Measurements from ENCODE around the gene GSTM1.
A peak's percentile ranks its signal among the peaks of the same experiment; 100 is the strongest.
"Not testable (repeated sequence)": the region's sequence is repeated elsewhere in the genome, so short reads cannot be mapped to it uniquely, and the experiment has no call there.

Gene GSTM1

DNA sequence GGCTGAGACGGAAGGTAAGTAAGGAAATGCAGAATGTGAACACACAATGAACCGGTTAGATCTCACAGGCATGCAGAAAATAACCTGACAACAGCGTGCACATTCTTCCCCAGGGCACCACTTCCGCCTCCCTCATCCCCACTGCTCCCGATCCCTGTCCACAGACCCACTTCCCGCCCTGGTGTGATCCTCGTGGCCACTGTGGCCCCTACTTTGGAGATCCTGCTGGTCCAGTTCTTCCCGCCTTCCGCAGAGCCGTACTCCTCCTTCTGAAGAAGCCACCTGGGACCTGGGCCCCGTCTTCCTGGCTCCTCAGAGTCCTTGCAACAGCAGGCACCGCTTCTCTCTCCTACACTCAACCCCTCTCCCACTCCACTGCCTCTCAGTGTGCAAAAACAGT lies 33.1 kb upstream of the GSTM1 start:
- DNase-seq (ENCODE audit: insufficient read length, low spot score) (no peak), FAIRE-seq (no peak)
- TF ChIP-seq POLR2A (IDR thresholded peaks at IDR 0.05; ENCODE audit: low read depth, low read length) = no peak

DNA sequence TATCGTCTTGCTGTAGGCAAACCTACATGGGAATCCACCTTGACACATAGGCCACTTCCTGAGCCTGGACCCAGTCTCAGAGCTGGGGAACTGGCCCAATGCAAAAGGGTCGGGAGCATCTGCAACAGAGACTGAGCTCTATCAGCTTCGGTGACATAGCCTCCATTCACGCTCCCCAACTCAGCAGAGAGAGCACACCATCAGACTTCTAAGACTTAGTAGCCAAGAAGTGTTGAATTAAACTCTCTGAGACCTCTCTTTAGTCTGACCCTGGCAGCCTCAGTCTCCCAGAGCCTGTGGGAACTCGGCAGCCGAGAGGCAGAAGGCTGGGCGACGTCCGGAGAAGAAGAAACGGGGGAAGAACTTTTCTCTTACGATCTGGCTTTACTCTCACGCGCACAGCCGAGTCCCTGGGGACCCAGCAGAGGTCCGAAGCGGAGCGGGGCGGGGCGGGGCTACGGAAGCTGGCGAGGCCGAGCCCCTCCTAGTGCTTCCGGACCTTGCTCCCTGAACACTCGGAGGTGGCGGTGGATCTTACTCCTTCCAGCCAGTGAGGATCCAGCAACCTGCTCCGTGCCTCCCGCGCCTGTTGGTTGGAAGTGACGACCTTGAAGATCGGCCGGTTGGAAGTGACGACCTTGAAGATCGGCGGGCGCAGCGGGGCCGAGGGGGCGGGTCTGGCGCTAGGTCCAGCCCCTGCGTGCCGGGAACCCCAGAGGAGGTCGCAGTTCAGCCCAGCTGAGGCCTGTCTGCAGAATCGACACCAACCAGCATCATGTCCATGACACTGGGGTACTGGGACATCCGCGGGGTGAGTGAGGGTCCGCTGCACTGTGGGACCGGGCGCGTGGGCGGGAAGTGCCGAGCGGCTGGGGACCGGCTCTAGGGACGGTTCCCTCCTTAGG lies 31.8 kb upstream of the GSTM1 start, which contains the start of gene GSTM4:
TSS of gene GSTM4 (plus strand) at position 485 of the 905 bp plus-strand sequence. CDS start at position 776, 291 bp downstream.
- peak; percentile 38 for TF ChIP-seq POLR2A (IDR thresholded peaks at IDR 0.05; ENCODE audit: low read depth, low read length)
- peak; percentile 51 for DNase-seq (ENCODE audit: insufficient read length, low spot score)
- no peak for FAIRE-seq

DNA sequence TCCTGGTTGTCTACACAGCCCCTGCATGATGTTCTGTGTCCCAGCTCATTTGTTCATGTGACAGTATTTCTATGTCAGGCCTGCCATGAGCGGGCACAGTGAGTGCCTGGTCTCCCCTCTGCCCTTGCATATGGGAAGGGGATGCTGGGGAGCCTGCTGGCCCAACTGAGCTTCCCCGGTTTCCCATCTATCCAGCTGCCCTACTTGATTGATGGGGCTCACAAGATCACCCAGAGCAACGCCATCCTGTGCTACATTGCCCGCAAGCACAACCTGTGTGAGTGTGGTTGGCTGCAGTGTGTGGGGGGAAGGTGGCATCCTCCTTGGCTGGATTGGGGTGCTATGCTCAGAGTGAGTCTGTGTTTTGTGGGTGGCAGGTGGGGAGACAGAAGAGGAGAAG lies 30.2 kb upstream of the GSTM1 start:
- FAIRE-seq (no peak), DNase-seq (ENCODE audit: insufficient read length, low spot score) (no peak)
- TF ChIP-seq POLR2A (IDR thresholded peaks at IDR 0.05; ENCODE audit: low read depth, low read length) = no peak

GRCh38 chr1:109657970-109658369 lies 29.6 kb upstream of the GSTM1 start:
- TF ChIP-seq POLR2A (IDR thresholded peaks at IDR 0.05; ENCODE audit: low read depth, low read length) = no peak
- DNase-seq (ENCODE audit: insufficient read length, low spot score) (no peak), FAIRE-seq (no peak)

DNA sequence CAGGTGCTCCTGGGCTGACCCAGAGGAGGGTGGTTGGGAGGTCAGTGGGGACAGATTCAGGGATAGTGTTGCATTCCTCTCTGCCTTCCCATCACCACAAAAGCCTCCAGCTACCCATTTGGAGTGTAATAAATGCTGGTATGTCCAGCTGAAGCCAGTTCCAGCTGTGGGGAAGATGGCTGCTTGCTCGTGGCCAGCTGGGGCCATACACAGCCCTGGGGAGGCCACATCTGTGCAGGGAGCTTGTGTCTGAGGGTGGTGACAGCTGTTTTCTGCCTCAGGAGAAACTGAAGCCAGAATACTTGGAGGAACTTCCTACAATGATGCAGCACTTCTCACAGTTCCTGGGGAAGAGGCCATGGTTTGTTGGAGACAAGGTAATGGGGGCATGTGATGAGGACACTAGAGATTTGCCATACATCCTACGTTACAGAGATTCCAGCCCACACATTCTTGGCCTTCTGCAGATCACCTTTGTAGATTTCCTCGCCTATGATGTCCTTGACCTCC lies 29.0 kb upstream of the GSTM1 start:
- FAIRE-seq = no peak
- TF ChIP-seq POLR2A (IDR thresholded peaks at IDR 0.05; ENCODE audit: low read depth, low read length) = no peak
- no peak for DNase-seq (ENCODE audit: insufficient read length, low spot score)

DNA sequence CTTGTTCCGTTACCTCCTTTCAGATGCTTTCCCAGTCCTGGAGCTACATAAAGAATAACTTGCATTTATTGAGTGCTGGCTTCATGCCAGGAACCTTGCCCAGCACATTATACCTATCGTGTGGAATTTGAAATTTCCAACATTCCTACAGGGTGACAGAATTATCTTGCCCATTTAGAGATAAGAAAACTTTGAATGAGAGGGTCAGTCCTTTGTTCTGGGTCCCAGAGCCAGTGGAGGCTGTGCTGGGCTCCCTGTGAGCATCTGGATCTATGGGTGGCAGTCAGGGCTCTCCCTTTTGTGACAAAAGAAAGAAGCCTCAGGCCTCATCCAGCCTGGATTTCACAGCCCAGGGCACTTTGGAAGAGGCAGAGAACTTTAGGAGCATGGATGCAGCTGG lies 28.5 kb upstream of the GSTM1 start:
- no peak for TF ChIP-seq POLR2A (IDR thresholded peaks at IDR 0.05; ENCODE audit: low read depth, low read length)
- FAIRE-seq = no peak
- no peak for DNase-seq (ENCODE audit: insufficient read length, low spot score)

GRCh38 chr1:109659997-109660690 lies 27.5 kb upstream of the GSTM1 start:
- no peak for DNase-seq (ENCODE audit: insufficient read length, low spot score)
- no peak for FAIRE-seq
- no peak for TF ChIP-seq POLR2A (IDR thresholded peaks at IDR 0.05; ENCODE audit: low read depth, low read length)

- FAIRE-seq; DNase-seq (ENCODE audit: insufficient read length, low spot score): not testable (repeated sequence)
Observed at GRCh38 chr1:109660691-109661026, 27.0 kb upstream of the GSTM1 start.

GRCh38 chr1:109661391-109661790 lies 26.2 kb upstream of the GSTM1 start:
- DNase-seq (ENCODE audit: insufficient read length, low spot score) = no peak
- no peak for TF ChIP-seq POLR2A (IDR thresholded peaks at IDR 0.05; ENCODE audit: low read depth, low read length)
- no peak for FAIRE-seq

DNA sequence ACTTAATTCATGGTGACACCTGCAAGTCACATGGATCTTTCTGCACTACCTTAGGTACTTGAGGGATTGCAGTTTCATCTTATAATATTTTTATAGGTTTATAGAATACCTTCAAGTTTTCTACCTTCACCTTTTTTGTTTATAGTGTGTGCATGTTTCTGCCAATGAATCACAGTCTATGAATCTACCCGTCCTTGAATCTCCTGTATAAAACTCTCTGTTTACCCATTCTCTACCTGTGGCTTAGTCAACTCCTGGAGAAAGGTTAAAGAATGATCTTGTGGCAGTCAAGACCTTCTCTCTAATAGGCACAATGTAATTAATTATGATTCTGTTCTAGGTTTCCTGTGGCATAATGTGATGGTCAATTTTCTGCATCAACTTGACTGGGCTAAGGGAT lies 22.9 kb upstream of the GSTM1 start:
- TF ChIP-seq POLR2A (IDR thresholded peaks at IDR 0.05; ENCODE audit: low read depth, low read length) = no peak
- FAIRE-seq = no peak
- no peak for DNase-seq (ENCODE audit: insufficient read length, low spot score)

DNA sequence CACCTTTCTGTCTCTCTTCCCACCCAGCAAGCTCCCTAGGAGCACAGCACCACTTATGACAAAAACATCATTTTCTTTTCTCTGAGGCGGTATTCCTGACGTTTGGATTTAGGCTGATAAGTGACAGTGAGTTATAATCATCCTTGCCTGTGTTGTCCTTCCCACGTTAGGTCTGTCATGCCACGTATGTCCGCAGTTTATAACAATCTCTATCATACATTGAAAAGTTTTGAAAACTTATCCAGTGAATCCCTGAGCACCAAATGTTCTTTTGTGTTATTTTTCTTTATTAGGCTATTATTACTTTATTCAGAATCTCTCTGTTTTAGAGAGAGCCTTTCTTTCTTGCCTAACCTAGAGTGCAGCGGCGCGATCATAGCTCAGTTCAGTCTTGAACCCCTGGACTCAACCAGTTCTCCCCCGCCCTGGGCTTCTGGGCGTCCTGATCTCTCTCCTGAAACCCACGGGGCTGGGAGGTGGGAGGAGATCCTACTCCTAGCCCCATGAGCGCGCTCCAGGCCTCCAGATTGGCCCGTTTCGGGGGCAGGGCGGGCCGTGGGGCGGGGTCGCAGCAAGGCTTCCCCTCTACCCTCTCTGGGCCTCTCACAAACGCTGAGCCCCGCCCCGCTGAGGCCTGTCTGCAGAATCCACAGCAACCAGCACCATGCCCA lies 20.0 kb upstream of the GSTM1 start, which contains the start of gene GSTM2:
TSS of gene GSTM2 (plus strand) at position 606 of the 671 bp plus-strand sequence. CDS start at position 665, 59 bp downstream.
- DNase-seq (ENCODE audit: insufficient read length, low spot score) (peak; percentile 88), FAIRE-seq (no peak)
- 0 out of 2 replicates have a peak, but pooled peaks have one; percentile 27 for TF ChIP-seq POLR2A (IDR thresholded peaks at IDR 0.05; ENCODE audit: low read depth, low read length)

GRCh38 chr1:109668123-109668775 lies 19.4 kb upstream of the GSTM1 start:
- no peak for FAIRE-seq
- DNase-seq (ENCODE audit: insufficient read length, low spot score) = no peak

DNA sequence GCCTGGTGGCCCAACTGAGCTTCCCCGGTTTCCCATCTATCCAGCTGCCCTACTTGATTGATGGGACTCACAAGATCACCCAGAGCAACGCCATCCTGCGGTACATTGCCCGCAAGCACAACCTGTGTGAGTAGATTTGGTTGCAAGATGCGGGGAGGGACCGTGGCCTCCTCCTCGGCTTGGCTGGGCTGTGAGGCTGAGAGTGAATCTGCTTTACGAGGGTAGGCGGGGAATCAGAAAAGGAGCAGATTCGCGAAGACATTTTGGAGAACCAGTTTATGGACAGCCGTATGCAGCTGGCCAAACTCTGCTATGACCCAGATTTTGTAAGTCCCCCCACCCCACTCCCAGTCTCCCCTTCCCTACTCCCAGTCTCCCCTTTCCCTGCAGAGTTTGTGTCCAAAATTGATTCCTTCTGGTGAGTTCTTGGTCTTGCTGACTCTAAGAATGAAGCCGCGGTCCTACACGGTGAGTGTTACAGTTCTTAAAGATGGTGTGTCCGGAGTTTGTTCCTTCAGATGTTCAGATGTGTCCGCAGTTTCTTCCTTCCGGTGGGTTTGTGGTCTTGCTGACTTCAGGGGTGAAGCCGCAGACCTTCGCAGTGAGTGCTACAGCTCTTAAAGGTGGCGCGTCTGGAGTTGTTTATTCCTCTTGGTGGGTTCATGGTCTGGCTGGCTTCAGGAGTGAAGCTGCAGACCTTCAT lies 18.2 kb upstream of the GSTM1 start:
- DNase-seq (ENCODE audit: insufficient read length, low spot score) (no peak), FAIRE-seq (no peak)
- no peak for TF ChIP-seq POLR2A (IDR thresholded peaks at IDR 0.05; ENCODE audit: low read depth, low read length)

More at GRCh38 chr1:109668123-109668775, 19.4 kb upstream of the GSTM1 start:
- no peak for TF ChIP-seq POLR2A (IDR thresholded peaks at IDR 0.05; ENCODE audit: low read depth, low read length)

- not testable (repeated sequence) for DNase-seq (ENCODE audit: insufficient read length, low spot score); FAIRE-seq
Observed at GRCh38 chr1:109669949-109670302, 17.7 kb upstream of the GSTM1 start.

Measured in H54 (cell line).